Measurements from ENCODE around the gene SKI.

- TF ChIP-seq TEAD4 (IDR thresholded peaks at IDR 0.05; ENCODE audit: low read depth, low read length) (no peak), CTCF (IDR thresholded peaks at IDR 0.05; ENCODE audit: control extremely low read depth in 1 of 3, insufficient read depth in 1 of 3, low read depth in 1 of 3, low read length in 3 of 3) (no peak), CHD1 (IDR thresholded peaks at IDR 0.05; ENCODE audit: low read depth, low read length) (no peak), ASH2L (IDR thresholded peaks at IDR 0.05; ENCODE audit: low read length) (peak; percentile 32), GTF2F1 (IDR thresholded peaks at IDR 0.05; ENCODE audit: borderline replicate concordance, low read depth, low read length) (0 out of 2 replicates have a peak, but pooled peaks have one; percentile 28)
These were observed 20.2 kb downstream of the SKI start for GRCh38 chr1:2248127-2248826.

All from H1 (cell line).